ENCODE results near the gene SALL4.
"Not testable (repeated sequence)": the region's sequence is repeated elsewhere in the genome, so short reads cannot be mapped to it uniquely, and the experiment has no call there.

The SALL4 gene

DNA sequence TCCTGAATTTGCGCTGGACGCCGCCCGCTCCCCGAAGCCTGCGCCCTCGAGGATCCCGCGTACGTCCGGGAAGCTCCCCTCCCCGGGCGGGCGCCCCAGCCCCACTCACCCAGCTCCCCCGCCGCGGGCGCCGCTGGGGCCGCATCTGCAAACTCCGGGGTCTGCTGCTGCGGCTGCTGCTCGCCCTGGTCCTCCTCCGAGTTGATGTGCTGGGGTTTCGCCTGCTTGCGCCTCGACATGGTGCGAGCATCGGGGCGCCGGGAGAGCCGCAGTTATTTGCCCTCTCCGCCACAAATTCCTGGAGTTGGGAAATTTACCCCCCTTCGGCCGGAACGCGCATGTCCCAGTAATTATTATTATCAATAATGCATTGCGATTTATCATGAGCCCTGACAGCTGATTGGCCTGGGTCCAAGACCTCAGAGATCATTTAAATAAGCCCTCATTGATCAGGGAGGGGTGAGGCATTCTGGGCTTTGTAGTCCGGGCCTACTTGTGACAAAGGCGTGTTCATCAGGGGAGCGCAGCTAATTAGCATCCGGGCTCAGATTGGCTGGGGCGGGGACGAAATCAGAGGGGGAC is at the start of gene SALL4:
Gene SALL4, minus strand, starts transcription at position 352 of the 582 bp plus-strand sequence. Its CDS starts 113 bp downstream, at position 239.
- no peak for DNase-seq

GRCh38 chr20:51848346-51848745 is 46.0 kb upstream of the SALL4 start:
- DNase-seq, result no peak

GRCh38 chr20:51840865-51841264 is 38.5 kb upstream of the SALL4 start:
- no peak for DNase-seq

- no peak for DNase-seq
Measured at GRCh38 chr20:51837876-51838420, 35.6 kb upstream of the SALL4 start.

GRCh38 chr20:51837436-51837835 is 35.1 kb upstream of the SALL4 start:
- DNase-seq, result no peak

DNA sequence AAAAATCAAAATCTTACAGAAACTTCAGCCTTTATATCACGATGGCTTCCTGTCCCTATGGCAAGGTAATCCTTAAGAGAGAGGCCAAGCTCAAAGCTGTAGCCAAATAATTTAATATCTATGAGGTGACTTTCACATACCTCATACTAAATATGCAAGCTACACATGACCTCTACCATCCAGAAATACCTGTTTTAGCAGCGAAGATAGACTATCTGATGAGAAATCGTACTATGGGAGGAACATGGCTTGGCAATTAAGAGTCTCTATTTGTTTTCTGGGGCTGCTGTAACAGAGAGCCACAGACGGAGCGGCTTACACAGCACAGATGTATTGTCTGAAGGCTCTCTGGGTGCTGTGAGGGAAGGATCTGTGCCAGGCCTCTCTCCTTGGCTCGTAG is 31.0 kb upstream of the SALL4 start:
- DNase-seq, result no peak

DNA sequence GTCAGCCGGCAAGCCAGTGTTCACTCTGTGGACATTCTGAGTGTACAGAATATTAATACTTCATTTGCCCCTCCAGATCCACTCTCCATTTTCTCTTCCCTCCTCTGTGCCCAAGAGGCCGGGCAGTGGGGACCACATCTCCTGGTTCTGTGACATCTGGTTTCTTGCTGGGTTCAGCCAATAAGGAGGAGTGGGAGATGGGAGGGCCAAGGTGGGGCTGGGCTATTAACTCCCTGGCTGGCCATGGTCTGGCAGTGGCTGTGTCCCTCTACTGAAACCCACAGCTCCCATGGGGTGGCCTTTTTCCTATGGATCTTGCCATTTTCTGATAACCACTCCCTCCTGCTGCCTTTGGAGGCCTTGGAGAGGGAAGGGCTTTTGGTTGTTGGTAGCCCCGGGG is 30.0 kb upstream of the SALL4 start:
- DNase-seq, result no peak

DNA sequence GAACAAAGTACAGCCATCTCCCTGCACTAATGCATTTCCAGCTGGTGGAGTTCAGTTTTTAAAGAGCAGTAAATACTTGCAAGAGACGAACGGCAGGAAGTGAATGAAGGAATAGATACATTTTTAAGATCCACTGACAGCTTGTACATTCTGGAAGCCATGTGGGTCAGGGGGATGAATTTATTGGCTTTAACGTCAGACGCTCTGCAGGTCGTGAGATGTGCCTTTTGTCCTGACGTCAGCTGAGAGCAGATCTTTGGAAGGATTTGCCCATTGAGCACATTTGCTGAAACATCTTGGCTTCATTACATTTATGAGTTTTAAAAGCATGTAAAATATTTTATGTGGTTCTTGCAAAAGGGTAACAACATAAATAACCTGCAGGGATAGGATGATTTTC is 29.5 kb upstream of the SALL4 start:
- DNase-seq, result no peak

GRCh38 chr20:51830538-51830937 is 28.2 kb upstream of the SALL4 start:
- no peak for DNase-seq

GRCh38 chr20:51828762-51829161 is 26.4 kb upstream of the SALL4 start:
- DNase-seq, result no peak

DNA sequence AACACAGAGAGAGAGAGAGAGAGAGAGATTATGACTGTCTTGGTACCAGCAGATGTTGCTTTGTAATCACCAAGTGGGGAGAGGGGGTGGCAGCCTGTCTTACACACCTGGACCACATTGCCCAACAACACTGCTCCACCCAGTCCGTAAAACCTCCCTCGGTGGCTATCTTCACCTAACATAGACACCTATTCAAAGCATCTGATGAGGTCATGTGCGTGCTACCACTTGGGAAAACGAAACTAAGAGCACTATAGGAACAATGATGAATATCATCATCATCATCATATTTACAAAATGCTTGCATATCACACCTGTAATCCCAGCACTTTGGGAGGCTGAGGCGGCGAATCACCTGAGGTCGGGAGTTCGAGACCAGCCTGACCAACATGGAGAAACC is 24.1 kb upstream of the SALL4 start:
- DNase-seq, result no peak

DNA sequence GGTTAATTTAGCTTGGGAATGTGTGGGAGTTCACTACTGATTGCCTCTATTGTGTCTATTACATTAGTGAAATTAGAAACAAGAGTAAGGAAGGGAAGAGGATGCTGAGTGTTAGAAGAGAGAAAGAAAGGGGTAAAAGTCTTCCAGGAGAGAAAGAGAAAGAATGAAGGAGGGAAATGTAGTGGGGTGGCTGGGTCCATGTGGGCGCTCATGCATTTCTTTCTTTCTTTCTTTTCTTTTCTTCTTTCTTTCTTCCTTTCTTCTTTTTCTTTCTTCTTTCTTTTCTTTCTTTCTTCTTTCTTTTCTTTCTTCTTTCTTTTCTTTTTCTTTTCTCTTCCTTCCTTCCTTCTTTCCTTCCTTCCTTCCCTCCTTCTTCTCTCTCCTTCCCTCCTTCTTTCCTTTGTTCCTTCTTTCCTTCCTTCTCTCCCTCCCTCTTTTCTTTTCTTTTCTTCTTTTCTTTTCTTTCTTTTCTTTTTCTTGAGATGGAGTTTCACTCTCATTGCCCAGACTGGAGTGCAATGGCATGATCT is 16.2 kb upstream of the SALL4 start:
- no peak for DNase-seq

- DNase-seq, result not testable (repeated sequence)
Measured at GRCh38 chr20:51816856-51817255, 14.5 kb upstream of the SALL4 start.

DNA sequence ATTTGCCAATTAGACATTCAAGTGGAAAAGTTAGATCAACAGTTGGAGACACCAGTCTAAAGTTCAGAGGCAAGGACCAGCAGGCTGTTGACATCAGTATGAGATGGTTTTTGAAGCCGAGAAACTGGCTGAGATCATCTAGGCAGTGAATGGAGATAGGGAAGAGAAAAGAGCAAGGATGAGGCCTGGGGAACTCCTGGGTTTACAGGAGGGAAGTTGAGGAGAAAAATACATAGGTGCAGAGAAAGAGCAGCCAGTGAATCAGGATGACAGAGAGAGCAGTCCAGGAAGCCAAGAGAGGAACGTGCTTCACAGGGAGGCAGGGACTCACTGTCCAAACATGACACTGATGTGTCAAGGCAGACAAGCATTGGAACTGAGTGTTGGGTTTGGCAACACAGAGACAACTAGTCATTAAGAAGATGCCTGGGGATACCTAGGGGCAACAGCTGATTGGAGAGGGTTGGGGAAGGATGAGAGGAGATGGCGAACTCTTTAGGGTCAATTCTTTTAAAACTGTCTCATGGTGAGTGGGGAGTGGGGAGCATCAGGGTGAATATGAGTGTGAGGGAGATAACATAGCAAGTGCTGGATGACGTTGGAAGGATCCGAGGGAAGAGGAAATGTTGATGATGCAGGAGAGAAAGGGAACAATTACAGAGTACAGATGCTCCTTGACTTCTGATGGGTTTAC is 13.2 kb upstream of the SALL4 start:
- no peak for DNase-seq

- DNase-seq, result no peak
Measured at GRCh38 chr20:51812861-51813260, 10.5 kb upstream of the SALL4 start.

DNA sequence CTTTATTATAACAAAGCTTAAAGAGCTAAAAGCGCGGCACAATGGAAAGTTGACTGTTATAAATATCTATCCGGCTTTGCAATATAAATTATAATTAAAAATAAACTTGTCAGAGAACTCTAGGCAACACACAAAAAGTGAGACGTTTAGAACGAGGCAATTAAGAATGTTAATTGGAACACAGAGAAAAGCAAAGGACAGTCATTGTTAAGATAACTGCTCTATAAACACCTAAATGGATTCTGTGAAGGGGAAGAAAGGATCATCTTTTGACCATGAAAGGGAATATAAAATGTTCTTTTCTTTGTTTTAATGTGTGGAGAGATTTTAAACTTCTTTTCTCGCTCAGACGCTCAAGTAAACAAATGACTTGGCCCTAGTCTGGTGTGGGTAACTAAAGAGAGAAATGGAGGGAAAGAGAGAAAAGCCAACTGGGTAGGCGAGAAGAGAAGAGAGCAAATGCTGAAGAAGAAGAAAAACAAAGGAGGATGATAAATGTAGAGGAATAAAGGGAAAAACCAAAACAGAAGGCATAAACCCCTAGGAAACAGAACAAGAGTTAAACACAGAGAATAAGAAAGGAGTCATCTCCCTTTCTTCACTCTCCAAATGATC is 9.3 kb upstream of the SALL4 start:
- no peak for DNase-seq

GRCh38 chr20:51811042-51811355 is 8.7 kb upstream of the SALL4 start:
- no peak for DNase-seq

GRCh38 chr20:51810155-51811041 is 8.1 kb upstream of the SALL4 start:
- no peak for DNase-seq

GRCh38 chr20:51807720-51808250 is 5.5 kb upstream of the SALL4 start:
- DNase-seq, result no peak

DNA sequence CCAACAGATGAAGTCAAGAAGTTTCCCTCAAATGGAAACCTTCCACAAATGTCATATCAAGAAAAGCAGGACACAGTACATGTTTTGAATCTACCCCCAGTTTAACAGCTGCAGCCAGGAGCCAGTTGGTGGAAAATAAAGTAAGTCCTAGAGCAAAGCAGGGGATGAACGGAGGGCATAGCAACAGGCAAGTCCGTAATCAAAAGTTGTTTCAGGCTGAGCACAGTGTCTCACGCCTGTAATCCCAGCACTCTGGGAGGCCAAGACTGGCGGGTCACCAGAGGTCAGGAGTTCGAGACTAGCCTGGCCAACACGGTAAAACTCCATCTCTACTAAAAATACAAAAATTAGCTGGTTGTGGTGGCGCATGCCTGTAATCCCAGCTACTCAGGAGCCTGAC is 2.4 kb upstream of the SALL4 start:
- no peak for DNase-seq

GRCh38 chr20:51803148-51803854 is 980 bp upstream of the SALL4 start:
- DNase-seq, result no peak

- no peak for DNase-seq
Measured at GRCh38 chr20:51801823-51802123, 548 bp downstream of the SALL4 start.
